Heart left ventricle (tissue), 13 donors: Measurements from ENCODE around the gene CTSK.

Experiments used
- CTCF ChIP-seq, 12 donors: fragments of 200-600 bp; sonication (generic) in 4 of 12; IDR thresholded peaks; one replicate each; pipeline versions ENCODE4 v1.5.0 to v1.8.0; 2018 to 2022; ENCODE audit warnings: antibody characterized with exemption in 12 of 12, mild to moderate bottlenecking in 5 of 12
- POLR2A ChIP-seq, 2 donors: fragments of 450-650 bp; IDR thresholded peaks; one replicate each; pipeline ENCODE4 v1.6.1; 2017; ENCODE audit warnings: antibody characterized with exemption in 2 of 2, mild to moderate bottlenecking in 2 of 2, moderate library complexity in 2 of 2
- donor health status: ischemic (EF 13 %, LVEDD 7.1; RV severe dilation, severe dysfunction).
- donor health status: DM: no; HTN: yes; CAD: no.
- donor health status: DM: no; HTN: no; CAD: no.
- donor health status: ischemic (EF 25% LVEDD 6.9; RV normal size, moderate dysfunction).
- donor health status: ischemic (EF 25% LVEDD 5.7; RV mildly dilated, moderate dysfunction).
- donor health status: ischemic (EF 35%, LVEDD 5.7; RV mildly dilated, moderate dysfunction).
- donor health status: nonischemic (EF 11% LVEDD 7.7; RV severe dilation, severe dysfunction).
- donor health status: DM: yes; HTN: yes; CAD: no.
- donor health status: PGD.
- donor health status: ischemic (EF 29% LVEDD 5.4; RV normal size, mild dysfunction).
- donor health status: nonischemic (EF 23%, LVEDD 6.1; RV moderate dilation, normal function).

- no peak for TF ChIP-seq POLR2A (IDR thresholded peaks at IDR 0.05)
- TF ChIP-seq CTCF (IDR thresholded peaks at IDR 0.05), result no peak
These were observed 19.1 kb downstream of the CTSK start for GRCh38 chr1:150788946-150789345.
